Measurements from ENCODE around the gene ADAM12.
"Not testable (repeated sequence)": the region's sequence is repeated elsewhere in the genome, so short reads cannot be mapped to it uniquely, and the experiment has no call there.

The ADAM12 gene

GRCh38 chr10:126259760-126260479 lies 128.4 kb downstream of the ADAM12 start:
- DNase-seq = no peak

DNA sequence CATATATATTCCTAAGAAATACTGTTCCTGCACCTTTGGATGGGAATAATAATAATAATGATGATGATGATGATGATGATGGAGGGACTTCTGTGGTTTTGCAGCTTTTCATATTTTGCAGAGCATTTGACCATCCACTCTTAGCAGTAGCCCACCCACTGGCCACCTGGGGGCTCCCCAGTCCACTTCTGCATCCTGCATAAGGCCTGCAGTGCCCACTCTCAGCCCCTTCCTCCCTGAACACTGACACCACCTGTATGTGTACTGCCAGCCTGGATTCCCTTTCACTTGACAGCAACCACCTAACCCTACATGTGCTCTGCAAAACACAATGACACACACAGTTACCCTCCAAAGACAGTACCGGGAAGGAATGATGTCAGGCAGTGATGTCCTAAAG lies 131.4 kb downstream of the ADAM12 start:
- no peak for DNase-seq

GRCh38 chr10:126255313-126255712 lies 133.0 kb downstream of the ADAM12 start:
- no peak for DNase-seq

DNA sequence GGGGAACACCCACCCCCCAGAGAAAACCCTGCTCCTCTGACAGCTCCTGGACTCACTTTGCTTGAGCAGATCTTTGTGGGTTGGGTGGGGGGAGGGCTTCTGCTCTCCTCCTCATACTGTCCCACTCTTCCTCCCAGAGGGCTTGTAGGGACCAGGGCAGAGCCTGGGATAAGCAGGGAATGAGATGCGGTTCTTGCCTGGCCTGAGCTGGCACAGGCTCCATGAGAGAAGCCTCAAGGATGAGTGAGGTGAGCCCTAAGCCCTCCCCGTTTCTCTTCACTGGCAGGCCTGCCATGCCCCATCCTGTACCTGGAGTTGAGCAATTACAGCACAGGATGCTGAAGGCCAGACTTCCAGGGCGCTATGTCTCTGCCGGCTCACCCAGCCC lies 134.7 kb downstream of the ADAM12 start:
- DNase-seq = no peak

DNA sequence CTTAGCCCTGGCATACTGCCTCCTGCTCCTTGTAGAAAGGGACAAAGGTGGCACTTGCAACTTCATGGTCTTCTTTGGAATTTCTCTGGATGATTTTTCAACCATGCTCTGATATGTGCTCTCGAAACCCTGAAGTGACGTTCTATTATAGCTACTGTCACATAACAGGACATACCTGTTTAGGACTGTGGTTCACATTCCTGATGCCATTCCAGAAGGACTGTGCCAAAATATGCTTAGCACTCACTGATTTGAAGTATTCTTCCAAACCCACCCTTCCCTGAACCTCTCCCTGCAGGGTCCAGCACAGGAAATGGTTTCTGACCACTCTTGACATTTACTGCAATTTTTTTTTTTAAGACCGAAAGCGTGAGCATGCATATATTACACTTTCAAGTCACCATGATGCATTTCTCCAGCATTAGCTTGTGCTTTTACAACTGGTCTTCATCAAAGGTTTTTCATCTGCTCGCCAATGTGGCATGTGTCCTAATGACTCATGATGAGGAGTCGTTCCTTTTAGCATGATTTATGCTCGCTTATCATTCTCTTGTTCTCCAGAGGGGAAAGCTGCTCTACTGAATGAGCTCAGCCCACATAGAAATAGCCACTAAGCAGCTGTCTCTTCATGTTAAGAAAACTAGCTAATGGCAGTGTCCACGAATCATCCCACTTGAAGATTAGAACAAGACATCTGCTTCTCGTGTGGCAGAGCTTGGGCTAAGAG lies 135.2 kb downstream of the ADAM12 start:
- DNase-seq = no peak

GRCh38 chr10:126251778-126252407 lies 136.4 kb downstream of the ADAM12 start:
- DNase-seq = no peak

DNA sequence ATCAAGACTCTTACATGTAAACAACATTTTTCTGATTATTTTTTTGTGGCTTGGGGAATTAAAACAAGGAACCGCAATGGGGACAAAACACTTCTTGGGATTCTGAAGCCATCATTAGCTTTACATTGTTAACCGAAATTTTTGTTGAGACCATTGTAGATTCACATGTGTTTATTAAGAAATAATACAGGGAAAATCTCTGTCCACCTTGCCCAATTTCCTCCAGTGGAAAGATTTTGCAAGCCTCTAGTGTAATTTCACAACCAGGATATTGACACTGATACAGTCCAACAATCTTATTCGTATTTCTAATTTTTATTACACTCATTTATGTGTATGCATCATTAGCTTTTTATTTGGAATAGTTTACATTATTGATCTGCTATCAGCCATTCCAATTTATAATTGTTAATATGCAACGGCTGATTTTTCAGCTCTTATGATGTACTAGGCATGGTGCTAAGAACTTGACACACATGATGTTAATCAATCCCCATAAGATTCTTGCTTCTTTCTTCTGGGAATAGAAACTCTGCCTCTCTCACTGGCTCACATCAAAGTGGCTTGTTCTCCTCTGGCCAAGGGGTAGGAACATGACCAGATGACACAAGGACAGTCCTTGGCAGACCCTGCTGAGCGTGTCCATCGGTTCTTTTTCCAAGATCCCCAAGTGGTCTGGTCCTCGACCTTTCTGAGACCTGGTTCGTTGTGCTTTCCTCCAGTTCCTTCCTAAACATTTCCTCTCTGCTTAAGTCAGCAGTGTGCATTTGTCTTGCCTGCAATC lies 137.6 kb downstream of the ADAM12 start:
- DNase-seq = no peak

- DNase-seq = no peak
Measured at GRCh38 chr10:126250045-126250444, 138.2 kb downstream of the ADAM12 start.

DNA sequence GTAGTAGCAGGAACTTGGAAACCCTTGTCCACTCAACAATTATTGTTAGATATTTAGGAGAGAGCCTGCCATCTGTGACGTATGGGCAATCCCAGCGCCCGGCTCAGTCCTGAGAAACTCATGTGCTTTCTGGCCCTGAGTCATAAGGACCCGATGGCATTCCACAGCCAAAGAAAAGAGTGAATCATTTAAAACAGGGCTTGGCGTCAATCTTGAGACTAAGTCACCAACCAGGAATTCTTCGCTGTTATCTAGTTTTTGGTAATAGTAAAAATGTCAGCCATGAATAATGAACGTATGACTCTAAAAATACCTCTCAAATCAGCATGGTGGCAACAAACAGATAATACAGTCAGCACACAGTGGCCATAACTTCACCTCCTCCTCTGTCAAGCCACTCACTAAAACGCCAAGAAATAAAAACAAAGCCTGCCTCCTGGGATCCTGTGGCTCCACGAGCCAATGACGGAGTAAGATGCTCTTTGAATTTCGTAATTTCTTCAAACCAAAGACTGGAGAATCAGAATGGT lies 140.8 kb downstream of the ADAM12 start:
- no peak for DNase-seq

GRCh38 chr10:126246396-126246795 lies 141.9 kb downstream of the ADAM12 start:
- not testable (repeated sequence) for DNase-seq

DNA sequence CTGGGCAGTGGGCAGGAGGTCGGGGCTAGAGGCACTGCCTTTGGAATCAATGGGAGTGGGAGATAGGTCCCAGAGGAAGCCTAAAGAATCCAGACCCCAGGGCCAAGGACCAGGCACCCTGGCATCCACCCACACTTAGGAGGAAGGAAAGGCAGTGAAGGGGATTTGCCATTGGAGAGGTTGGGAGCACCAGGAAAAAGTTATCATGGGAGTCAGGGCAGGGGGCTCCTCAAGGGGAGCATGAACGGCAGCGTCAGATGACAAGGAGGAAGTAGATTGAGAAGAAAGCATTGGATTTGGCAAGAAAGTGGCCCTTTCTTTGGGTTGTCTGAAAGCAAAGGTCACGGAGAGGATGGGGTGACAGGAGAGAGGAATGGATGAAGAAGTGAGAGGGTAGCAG lies 142.8 kb downstream of the ADAM12 start:
- no peak for DNase-seq

- no peak for DNase-seq
Measured at GRCh38 chr10:126243971-126244370, 144.3 kb downstream of the ADAM12 start.

- DNase-seq = no peak
Measured at GRCh38 chr10:126243306-126243705, 145.0 kb downstream of the ADAM12 start.

GRCh38 chr10:126242397-126243260 lies 145.6 kb downstream of the ADAM12 start:
- peak; percentile 27 to 53 for DNase-seq

- DNase-seq = peak; percentile 43 to 50
Measured at GRCh38 chr10:126240483-126240882, 147.8 kb downstream of the ADAM12 start.

DNA sequence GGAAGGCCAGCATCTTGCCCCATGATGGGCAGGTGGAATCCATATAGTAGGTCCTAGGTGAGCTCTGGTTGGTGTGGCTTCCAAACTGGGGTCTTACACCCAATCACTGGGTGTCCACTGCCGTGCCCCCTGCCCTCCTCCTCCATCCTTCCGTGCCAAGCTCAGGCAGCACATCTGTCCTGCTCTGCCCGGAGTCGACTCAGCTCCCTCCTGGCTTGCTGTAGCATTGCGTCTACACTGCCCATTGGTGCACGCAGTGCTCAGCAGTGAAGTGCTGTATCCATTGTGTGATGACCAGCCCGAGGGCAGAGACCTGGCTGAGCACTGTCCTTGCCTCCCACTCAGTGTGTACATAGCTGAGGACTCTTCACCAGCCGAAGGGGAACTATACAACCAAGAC lies 148.4 kb downstream of the ADAM12 start:
- no peak for DNase-seq

GRCh38 chr10:126235979-126236851 lies 152.1 kb downstream of the ADAM12 start:
- no peak for DNase-seq

DNA sequence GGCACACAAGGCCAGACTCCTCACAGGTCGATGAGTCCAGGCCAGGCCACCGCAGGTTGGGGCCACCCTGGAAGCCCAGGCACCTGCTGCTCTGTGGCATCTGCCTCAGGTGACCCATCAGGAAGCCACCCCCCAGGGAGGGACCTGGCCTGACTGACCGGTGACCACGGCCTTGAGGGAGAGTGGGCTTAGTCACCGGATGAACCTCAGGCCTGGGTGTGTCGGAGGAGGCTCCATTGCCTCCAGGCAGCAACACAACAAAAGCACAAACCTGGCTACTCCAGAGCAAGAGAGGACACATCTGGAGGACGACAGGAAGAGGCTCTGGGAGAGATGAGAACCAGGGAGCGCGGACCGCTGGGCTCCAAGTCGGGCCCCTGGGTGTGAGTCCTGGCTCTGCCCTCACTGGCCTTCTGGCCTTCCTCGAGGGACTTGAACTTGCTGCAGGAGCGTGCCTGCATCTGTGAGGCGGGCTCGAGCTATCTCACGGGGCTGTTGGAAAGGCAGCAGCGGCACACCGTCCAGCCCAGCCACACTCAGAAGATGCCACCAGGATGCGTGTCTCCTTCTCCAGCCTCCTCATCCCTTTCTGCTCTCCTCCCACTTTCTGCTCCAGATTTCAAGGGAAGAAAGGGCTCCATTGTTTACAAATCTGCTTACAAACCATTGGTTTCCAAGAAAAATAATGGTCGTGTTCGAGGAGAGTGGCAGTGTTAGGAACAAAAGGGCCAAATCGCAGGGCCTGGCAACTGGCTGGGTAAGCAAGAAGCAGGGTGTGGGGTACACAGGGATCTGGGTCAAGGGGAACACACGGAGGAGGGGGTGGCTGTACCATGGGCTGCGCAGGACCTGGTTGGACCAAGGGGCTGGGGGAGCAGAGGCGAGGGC lies 152.9 kb downstream of the ADAM12 start:
- DNase-seq = peak; percentile 15 to 20

- no peak for DNase-seq
Measured at GRCh38 chr10:126234630-126235029, 153.6 kb downstream of the ADAM12 start.
